Fibroblast of lung (primary cell): Measurements from ENCODE around the gene NOG. TPM values are rescaled to one million over a fixed set of nuclear protein-coding genes. Genes with fewer than 3 reads are reported as not detected.

Experiments used
- DNase-seq, 2 donors: peaks; one replicate each; pipeline versions ENCODE4 v3.0.0 to v3.0.0-alpha.2; 2010; ENCODE audit warnings: low read depth in 2 of 2
- H2AFZ ChIP-seq: 2 replicates; pipeline ENCODE4 v1.5.1; 2012; ENCODE audit warnings: low read length, control low read depth, inconsistent platforms
- H3K27ac ChIP-seq: 2 replicates; pipeline ENCODE4 v1.5.1; 2011; ENCODE audit warnings: low read length, control low read depth; ENCODE audit not compliant: insufficient read depth
- H3K27me3 ChIP-seq: 2 replicates; pipeline ENCODE4 v1.5.1; 2011; ENCODE audit warnings: mild to moderate bottlenecking, low read length; ENCODE audit not compliant: control insufficient read depth, insufficient read depth
- H3K36me3 ChIP-seq: 2 replicates; pipeline ENCODE4 v1.5.1; 2011; ENCODE audit warnings: low read length; ENCODE audit not compliant: control insufficient read depth, insufficient read depth
- H3K4me1 ChIP-seq: 2 replicates; pipeline ENCODE4 v1.5.1; 2011; ENCODE audit warnings: low read length; ENCODE audit not compliant: control insufficient read depth, insufficient read depth; ENCODE audit errors: extremely low read depth
- H3K4me2 ChIP-seq: 2 replicates; pipeline ENCODE4 v1.5.1; 2011; ENCODE audit warnings: low read length, control low read depth; ENCODE audit not compliant: insufficient read depth; ENCODE audit errors: extremely low read depth
- H3K4me3 ChIP-seq, 4 experiments: fragments of 200-600 bp in 1 of 4; sonication (generic) in 1 of 4; replicated peaks in 1 of 4; 2 replicates each; pipeline ENCODE4 v1.5.1; 2011 to 2016; ENCODE audit warnings: low read length in 4 of 4, low read depth in 3 of 4, mild to moderate bottlenecking in 3 of 4, control low read depth in 2 of 4, inconsistent platforms in 1 of 4, mixed read lengths in 1 of 4; ENCODE audit not compliant: insufficient read depth in 1 of 4; ENCODE audit errors: control extremely low read depth in 1 of 4
- H3K79me2 ChIP-seq: 2 replicates; pipeline ENCODE4 v1.5.1; 2012; ENCODE audit warnings: mild to moderate bottlenecking, low read length, inconsistent platforms; ENCODE audit not compliant: control insufficient read depth, insufficient read depth
- H3K9ac ChIP-seq: 2 replicates; pipeline ENCODE4 v1.5.1; 2011; ENCODE audit warnings: mild to moderate bottlenecking, low read length, control low read depth; ENCODE audit not compliant: insufficient read depth
- H3K9me3 ChIP-seq: 2 replicates; pipeline ENCODE4 v1.5.1; 2012; ENCODE audit warnings: low read depth, low read length; ENCODE audit not compliant: control insufficient read depth, insufficient read depth
- H4K20me1 ChIP-seq: 2 replicates; pipeline ENCODE4 v1.5.1; 2011; ENCODE audit warnings: low read length; ENCODE audit not compliant: control insufficient read depth, insufficient read depth; ENCODE audit errors: extremely low read depth
- CTCF ChIP-seq, 2 donors: IDR thresholded peaks in 1 of 2; conservative IDR thresholded peaks in 1 of 2; 1 replicate in 1 of 2; 2 replicates in 1 of 2; pipeline ENCODE4 v1.5.1; 2011 to 2012; ENCODE audit warnings: low read length in 2 of 2, control low read depth in 1 of 2, inconsistent platforms in 1 of 2, low read depth in 1 of 2, mild to moderate bottlenecking in 1 of 2
- EZH2 ChIP-seq: IDR thresholded peaks from 2 replicates; pipeline ENCODE4 v1.5.1; 2012; ENCODE audit warnings: low read length, control low read depth, mild to moderate bottlenecking; ENCODE audit errors: missing control alignments
- polyA plus RNA-seq, 2 donors: library from polyadenylated mRNA; depleted of rRNA in 1 of 2; stranded (reverse) in 1 of 2; unstranded in 1 of 2; fragments of >200 nt; gene quantifications; 2 replicates each; pipeline ENCODE4 v1.2.1, GENCODE V29; 2011 to 2012; ENCODE audit warnings: missing spikeins in 1 of 2
- total RNA-seq: library from RNA; depleted of rRNA; stranded (reverse); fragments of >200 nt; gene quantifications from 2 replicates; pipeline ENCODE4 v1.2.1, GENCODE V29; 2014

The NOG gene
- total and polyA plus RNA-seq, 2 donors (not counting 1 experiment from before 2014, with no cell fraction given) = 0.73 to 0.99 TPM

GRCh38 chr17:56610321-56610720, 16.8 kb downstream of the NOG start:
- H3K4me1 ChIP-seq = no peaks in the 10 kb centered on the region
- no peaks in the 10 kb centered on the region for H3K79me2 ChIP-seq
- no peaks in the 10 kb centered on the region for H3K36me3 ChIP-seq
- H2AFZ ChIP-seq = no peak overlapping the region
- H3K9me3 ChIP-seq = no peaks in the 10 kb centered on the region
- H3K27ac ChIP-seq = no peak overlapping the region
- H3K4me2 ChIP-seq = no peak overlapping the region
- no peak overlapping the region for H3K4me3 ChIP-seq
- DNase-seq = no peak
- no peaks in the 10 kb centered on the region for H4K20me1 ChIP-seq
- no peak overlapping the region for H3K9ac ChIP-seq
- TF ChIP-seq CTCF (conservative IDR thresholded peaks at IDR 0.05 in 1 of 2, IDR thresholded peaks at IDR 0.05 in 1 of 2; ENCODE audit: low read depth in 1 of 2, low read length in 2 of 2) (no peak), EZH2 (no peak)
- no peaks in the 10 kb centered on the region for H3K27me3 ChIP-seq

GRCh38 chr17:56613131-56613530, 19.6 kb downstream of the NOG start:
- H4K20me1 ChIP-seq = no peaks in the 10 kb centered on the region
- H3K4me3 ChIP-seq = no peak overlapping the region
- no peaks in the 10 kb centered on the region for H3K79me2 ChIP-seq
- no peaks in the 10 kb centered on the region for H3K36me3 ChIP-seq
- H2AFZ ChIP-seq = no peak overlapping the region
- no peaks in the 10 kb centered on the region for H3K9me3 ChIP-seq
- no peak overlapping the region for H3K4me2 ChIP-seq
- H3K27ac ChIP-seq = no peak overlapping the region
- TF ChIP-seq EZH2 = no peak
- no peak for DNase-seq
- H3K4me1 ChIP-seq = no peaks in the 10 kb centered on the region
- no peaks in the 10 kb centered on the region for H3K27me3 ChIP-seq
- no peak overlapping the region for H3K9ac ChIP-seq

GRCh38 chr17:56614522-56614921, 21.0 kb downstream of the NOG start:
- Histone ChIP-seq H3K79me2 (no peaks in the 10 kb centered on the region), H3K4me3 (no peak overlapping the region), H3K9ac (no peak overlapping the region), H3K4me2 (no peak overlapping the region), H3K27me3 (no peaks in the 10 kb centered on the region), H3K9me3 (no peaks in the 10 kb centered on the region), H2AFZ (no peak overlapping the region), H3K27ac (no peak overlapping the region), H3K4me1 (no peaks in the 10 kb centered on the region), H4K20me1 (no peaks in the 10 kb centered on the region), H3K36me3 (no peaks in the 10 kb centered on the region)
- no peak for DNase-seq
- TF ChIP-seq CTCF (conservative IDR thresholded peaks at IDR 0.05 in 1 of 2, IDR thresholded peaks at IDR 0.05 in 1 of 2; ENCODE audit: low read depth in 1 of 2, low read length in 2 of 2) = no peak
- no peak for TF ChIP-seq EZH2

GRCh38 chr17:56616239-56616638, 22.7 kb downstream of the NOG start:
- no peak overlapping the region for H3K4me2 ChIP-seq
- H3K27ac ChIP-seq = no peak overlapping the region
- H3K9me3 ChIP-seq = no peaks in the 10 kb centered on the region
- H2AFZ ChIP-seq = no peak overlapping the region
- no peaks in the 10 kb centered on the region for H3K27me3 ChIP-seq
- no peak for DNase-seq
- H4K20me1 ChIP-seq = peaks cover 1% of the 10 kb centered on the region
- H3K9ac ChIP-seq = no peak overlapping the region
- H3K4me1 ChIP-seq = no peaks in the 10 kb centered on the region
- H3K79me2 ChIP-seq = no peaks in the 10 kb centered on the region
- TF ChIP-seq EZH2 (no peak), CTCF (conservative IDR thresholded peaks at IDR 0.05 in 1 of 2, IDR thresholded peaks at IDR 0.05 in 1 of 2; ENCODE audit: low read depth in 1 of 2, low read length in 2 of 2) (no peak)
- H3K36me3 ChIP-seq = no peaks in the 10 kb centered on the region
- no peak overlapping the region for H3K4me3 ChIP-seq
